Activated T-helper 2 cell treated with anti-CD3 and anti-CD28 coated beads, Interferon-gamma antibody, Interleukin-2, Interleukin-4, amounts not matched to agents 10 μg/mL and 5 μg/mL and 100 μg/mL, durations not matched to agents 14 hours and 24 hours and 36 hours (primary cell): ENCODE measurements around the gene CXCL16. TPM values are rescaled to one million over a fixed set of nuclear protein-coding genes. Genes with fewer than 3 reads are reported as not detected.

ENCODE experiments used
- DNase-seq: peaks from one replicate; pipeline ENCODE4 v3.0.0; 2021; ENCODE audit warnings: low spot score
- H3K27ac Mint-ChIP-seq: one replicate; pipeline ENCODE4 v1.8.0; 2021; ENCODE audit warnings: mixed read lengths
- H3K27me3 Mint-ChIP-seq: one replicate; pipeline ENCODE4 v1.8.0; 2021; ENCODE audit warnings: low read depth, mixed read lengths
- H3K36me3 Mint-ChIP-seq: one replicate; pipeline ENCODE4 v1.8.0; 2021; ENCODE audit warnings: low read depth, mixed read lengths
- H3K4me1 Mint-ChIP-seq: one replicate; pipeline ENCODE4 v1.8.0; 2021; ENCODE audit warnings: low read depth, mixed read lengths
- H3K4me3 Mint-ChIP-seq: one replicate; pipeline ENCODE4 v1.8.0; 2021; ENCODE audit warnings: low read depth, mild to moderate bottlenecking, moderate library complexity, mixed read lengths
- H3K9me3 Mint-ChIP-seq: one replicate; pipeline ENCODE4 v1.8.0; 2021; ENCODE audit warnings: mixed read lengths
- intact Hi-C: fragments of 100-400 bp; cut with micrococcal nuclease; formaldehyde crosslinking; loops from one replicate; pipeline ENCODE4 v1.15.1; 2023
- total RNA-seq: library from RNA; stranded (reverse); gene quantifications from 2 replicates; pipeline ENCODE4 v1.2.3, GENCODE V29; 2022

CXCL16 gene
- total RNA-seq, 1 donor from 2014 or later, result 1.8 TPM

- Mint-ChIP-seq H3K4me3 (no peak overlapping the region), H3K9me3 (no peaks in the 10 kb centered on the region), H3K36me3 (peaks cover 3% of the 10 kb centered on the region), H3K27ac (no peak overlapping the region), H3K27me3 (peaks cover 34% of the 10 kb centered on the region), H3K4me1 (peaks cover 16% of the 10 kb centered on the region)
- DNase-seq, result no peak
- intact Hi-C loops, result no loop called here
These were observed 4.2 kb upstream of the CXCL16 start for GRCh38 chr17:4743898-4744297.

- Mint-ChIP-seq H3K27me3 (peaks cover 35% of the 10 kb centered on the region), H3K9me3 (no peaks in the 10 kb centered on the region), H3K27ac (no peak overlapping the region), H3K36me3 (peaks cover 3% of the 10 kb centered on the region), H3K4me3 (no peak overlapping the region), H3K4me1 (peaks cover 19% of the 10 kb centered on the region)
- intact Hi-C loops, result no loop called here
- DNase-seq, result no peak
These were observed 3.5 kb upstream of the CXCL16 start for GRCh38 chr17:4743216-4743615.

GRCh38 chr17:4742629-4743028 lies 2.9 kb upstream of the CXCL16 start:
- no peak for DNase-seq
- peaks cover 35% of the 10 kb centered on the region for H3K27me3 Mint-ChIP-seq
- peaks cover 3% of the 10 kb centered on the region for H3K36me3 Mint-ChIP-seq
- H3K27ac Mint-ChIP-seq, result no peak overlapping the region
- no peaks in the 10 kb centered on the region for H3K9me3 Mint-ChIP-seq
- intact Hi-C loops, result no loop called here
- H3K4me1 Mint-ChIP-seq, result peaks cover 13% of the 10 kb centered on the region
- H3K4me3 Mint-ChIP-seq, result no peak overlapping the region

- Mint-ChIP-seq H3K9me3 (no peaks in the 10 kb centered on the region), H3K4me3 (no peak overlapping the region), H3K27ac (no peak overlapping the region), H3K36me3 (peaks cover 3% of the 10 kb centered on the region), H3K4me1 (peaks cover 13% of the 10 kb centered on the region), H3K27me3 (peaks cover 35% of the 10 kb centered on the region)
- intact Hi-C loops, result no loop called here
- no peak for DNase-seq
These were observed 2.4 kb upstream of the CXCL16 start for GRCh38 chr17:4742133-4742532.

- Mint-ChIP-seq H3K27ac (no peak overlapping the region), H3K4me3 (no peak overlapping the region)
- intact Hi-C loops, result no loop called here
These were observed 1.8 kb upstream of the CXCL16 start for GRCh38 chr17:4741544-4741943.

GRCh38 chr17:4740584-4740983 lies 856 bp upstream of the CXCL16 start:
- Mint-ChIP-seq H3K9me3 (no peaks in the 10 kb centered on the region), H3K4me3 (peak overlapping the region; percentile 83), H3K27me3 (peaks cover 40% of the 10 kb centered on the region), H3K4me1 (peaks cover 19% of the 10 kb centered on the region), H3K36me3 (peaks cover 3% of the 10 kb centered on the region), H3K27ac (peak overlapping the region; percentile 23)
- no peak for DNase-seq
- intact Hi-C loops, result no loop called here

More at GRCh38 chr17:4741544-4741943, 1.8 kb upstream of the CXCL16 start:
- Mint-ChIP-seq H3K9me3 (no peaks in the 10 kb centered on the region), H3K4me1 (peaks cover 13% of the 10 kb centered on the region), H3K36me3 (peaks cover 3% of the 10 kb centered on the region), H3K27me3 (peaks cover 35% of the 10 kb centered on the region)
- DNase-seq, result no peak

- Mint-ChIP-seq H3K4me3 (peak overlapping the region; percentile 83), H3K4me1 (peaks cover 21% of the 10 kb centered on the region), H3K27me3 (peaks cover 37% of the 10 kb centered on the region), H3K27ac (peak overlapping the region; percentile 23), H3K36me3 (peaks cover 3% of the 10 kb centered on the region), H3K9me3 (no peaks in the 10 kb centered on the region)
- intact Hi-C loops, result no loop called here
- no peak for DNase-seq
These were observed 260 bp upstream of the CXCL16 start for GRCh38 chr17:4740025-4740351.

- H3K9me3 Mint-ChIP-seq, result no peaks in the 10 kb centered on the region
- intact Hi-C loops, result no loop called here
- DNase-seq, result no peak
- H3K27ac Mint-ChIP-seq, result no peak overlapping the region
- H3K4me3 Mint-ChIP-seq, result peak overlapping the region; percentile 72
- H3K27me3 Mint-ChIP-seq, result peaks cover 34% of the 10 kb centered on the region
- peaks cover 5% of the 10 kb centered on the region for H3K36me3 Mint-ChIP-seq
- peaks cover 23% of the 10 kb centered on the region for H3K4me1 Mint-ChIP-seq
These were observed 1.3 kb downstream of the CXCL16 start for GRCh38 chr17:4738136-4739121.

- H3K27ac Mint-ChIP-seq, result peak overlapping the region; percentile 10
- peaks cover 9% of the 10 kb centered on the region for H3K36me3 Mint-ChIP-seq
- no peak for DNase-seq
- H3K9me3 Mint-ChIP-seq, result no peaks in the 10 kb centered on the region
- intact Hi-C loops, result no loop called here
- peaks cover 24% of the 10 kb centered on the region for H3K27me3 Mint-ChIP-seq
- H3K4me1 Mint-ChIP-seq, result peaks cover 31% of the 10 kb centered on the region
- no peak overlapping the region for H3K4me3 Mint-ChIP-seq
These were observed 3.7 kb downstream of the CXCL16 start for GRCh38 chr17:4735876-4736651.

- DNase-seq, result no peak
- intact Hi-C loops, result loop anchor here (5.0 kb wide), 1 partner anchor 152 kb away; no protein-coding TSS in a partner anchor
- H3K36me3 Mint-ChIP-seq, result peaks cover 6% of the 10 kb centered on the region
These were observed 4.8 kb downstream of the CXCL16 start for GRCh38 chr17:4734857-4735475.

GRCh38 chr17:4733073-4733531 lies 6.6 kb downstream of the CXCL16 start:
- H3K27ac Mint-ChIP-seq, result peak overlapping the region; percentile 60
- H3K36me3 Mint-ChIP-seq, result peaks cover 6% of the 10 kb centered on the region
- H3K9me3 Mint-ChIP-seq, result no peaks in the 10 kb centered on the region
- H3K4me3 Mint-ChIP-seq, result no peak overlapping the region
- intact Hi-C loops, result loop anchor here (5.0 kb wide), 1 partner anchor 154 kb away; no protein-coding TSS in a partner anchor
- H3K4me1 Mint-ChIP-seq, result peaks cover 33% of the 10 kb centered on the region
- H3K27me3 Mint-ChIP-seq, result peaks cover 6% of the 10 kb centered on the region
- no peak for DNase-seq

More at GRCh38 chr17:4734857-4735475, 4.8 kb downstream of the CXCL16 start:
- no peak overlapping the region for H3K4me3 Mint-ChIP-seq
- H3K4me1 Mint-ChIP-seq, result peaks cover 32% of the 10 kb centered on the region
- peaks cover 14% of the 10 kb centered on the region for H3K27me3 Mint-ChIP-seq
- H3K27ac Mint-ChIP-seq, result no peak overlapping the region
- no peaks in the 10 kb centered on the region for H3K9me3 Mint-ChIP-seq

- peaks cover under 1% of the 10 kb centered on the region for H3K36me3 Mint-ChIP-seq
- no peaks in the 10 kb centered on the region for H3K9me3 Mint-ChIP-seq
- H3K27me3 Mint-ChIP-seq, result no peaks in the 10 kb centered on the region
- H3K4me1 Mint-ChIP-seq, result peaks cover 32% of the 10 kb centered on the region
- peak overlapping the region; percentile 62 for H3K4me3 Mint-ChIP-seq
- intact Hi-C loops, result no loop called here
- peak overlapping the region; percentile 96 for H3K27ac Mint-ChIP-seq
- no peak for DNase-seq
These were observed 11.6 kb downstream of the CXCL16 start for GRCh38 chr17:4728124-4728523.
